IPS DF 19.7 (cell line): ENCODE results near the gene LOXL4.

Experiments
- DNase-seq: peaks from one replicate; pipeline ENCODE4 v3.0.0-alpha.2; 2013; ENCODE audit warnings: low read depth, low spot score

Gene LOXL4

GRCh38 chr10:98264378-98265065 lies 3.5 kb downstream of the LOXL4 start:
- no peak for DNase-seq

GRCh38 chr10:98263088-98263487 lies 4.9 kb downstream of the LOXL4 start:
- no peak for DNase-seq

- no peak for DNase-seq
Measured at GRCh38 chr10:98262571-98262970, 5.4 kb downstream of the LOXL4 start.

- DNase-seq, result no peak
Measured at GRCh38 chr10:98261436-98262277, 6.3 kb downstream of the LOXL4 start.

GRCh38 chr10:98260752-98261151 lies 7.2 kb downstream of the LOXL4 start:
- no peak for DNase-seq

GRCh38 chr10:98260350-98260749 lies 7.6 kb downstream of the LOXL4 start:
- DNase-seq, result no peak

- no peak for DNase-seq
Measured at GRCh38 chr10:98259606-98260315, 8.2 kb downstream of the LOXL4 start.

- DNase-seq, result no peak
Measured at GRCh38 chr10:98258683-98259454, 9.1 kb downstream of the LOXL4 start.

- DNase-seq, result no peak
Measured at GRCh38 chr10:98257961-98258360, 10.0 kb downstream of the LOXL4 start.

GRCh38 chr10:98257198-98257597 lies 10.8 kb downstream of the LOXL4 start:
- DNase-seq, result no peak

- DNase-seq, result no peak
Measured at GRCh38 chr10:98256692-98257091, 11.3 kb downstream of the LOXL4 start.

- DNase-seq, result no peak
Measured at GRCh38 chr10:98255146-98255877, 12.7 kb downstream of the LOXL4 start.

- no peak for DNase-seq
Measured at GRCh38 chr10:98254234-98254974, 13.6 kb downstream of the LOXL4 start.

GRCh38 chr10:98253499-98253898 lies 14.5 kb downstream of the LOXL4 start:
- DNase-seq, result no peak

- no peak for DNase-seq
Measured at GRCh38 chr10:98252464-98252863, 15.5 kb downstream of the LOXL4 start.

GRCh38 chr10:98251399-98251798 lies 16.6 kb downstream of the LOXL4 start:
- DNase-seq, result no peak

GRCh38 chr10:98249134-98249533 lies 18.9 kb downstream of the LOXL4 start:
- no peak for DNase-seq

- DNase-seq, result no peak
Measured at GRCh38 chr10:98248018-98248417, 20.0 kb downstream of the LOXL4 start.

GRCh38 chr10:98246911-98247805 lies 20.8 kb downstream of the LOXL4 start:
- DNase-seq, result no peak
